Measurements from ENCODE around the gene RSPO3.

GRCh38 chr6:127148511-127148910 is 30.0 kb downstream of the RSPO3 start:
- TF ChIP-seq CTCF (IDR thresholded peaks at IDR 0.05; ENCODE audit: insufficient read depth, low read depth, low read length) (no peak), EZH2 (IDR thresholded peaks at IDR 0.05; ENCODE audit: insufficient read depth, low read length) (no peak)
